Sigmoid colon (tissue), 4 donors: ENCODE measurements around the gene IL17RA.

Experiments
- POLR2AphosphoS5 ChIP-seq, 4 donors: sonication (generic); formaldehyde crosslinking; IDR thresholded peaks; one replicate each; pipeline ENCODE4 v1.6.1; 2017; ENCODE audit warnings: antibody characterized with exemption in 4 of 4
- TF ChIP-seq, protein P1 (sequence below), 4 experiments: fragments of 450-650 bp in 3 of 4; fragments of 200-600 bp in 1 of 4; IDR thresholded peaks; one replicate each; pipeline ENCODE4 v1.5.1; 2016 to 2019; ENCODE audit warnings: antibody characterized with exemption in 4 of 4, mild to moderate bottlenecking in 3 of 4, moderate library complexity in 2 of 4

GRCh38 chr22:17130199-17130598, 45.4 kb downstream of the IL17RA start:
- TF ChIP-seq, protein P1, sequence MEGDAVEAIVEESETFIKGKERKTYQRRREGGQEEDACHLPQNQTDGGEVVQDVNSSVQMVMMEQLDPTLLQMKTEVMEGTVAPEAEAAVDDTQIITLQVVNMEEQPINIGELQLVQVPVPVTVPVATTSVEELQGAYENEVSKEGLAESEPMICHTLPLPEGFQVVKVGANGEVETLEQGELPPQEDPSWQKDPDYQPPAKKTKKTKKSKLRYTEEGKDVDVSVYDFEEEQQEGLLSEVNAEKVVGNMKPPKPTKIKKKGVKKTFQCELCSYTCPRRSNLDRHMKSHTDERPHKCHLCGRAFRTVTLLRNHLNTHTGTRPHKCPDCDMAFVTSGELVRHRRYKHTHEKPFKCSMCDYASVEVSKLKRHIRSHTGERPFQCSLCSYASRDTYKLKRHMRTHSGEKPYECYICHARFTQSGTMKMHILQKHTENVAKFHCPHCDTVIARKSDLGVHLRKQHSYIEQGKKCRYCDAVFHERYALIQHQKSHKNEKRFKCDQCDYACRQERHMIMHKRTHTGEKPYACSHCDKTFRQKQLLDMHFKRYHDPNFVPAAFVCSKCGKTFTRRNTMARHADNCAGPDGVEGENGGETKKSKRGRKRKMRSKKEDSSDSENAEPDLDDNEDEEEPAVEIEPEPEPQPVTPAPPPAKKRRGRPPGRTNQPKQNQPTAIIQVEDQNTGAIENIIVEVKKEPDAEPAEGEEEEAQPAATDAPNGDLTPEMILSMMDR (IDR thresholded peaks at IDR 0.05): no peak
- no peak for TF ChIP-seq POLR2AphosphoS5 (IDR thresholded peaks at IDR 0.05)
